Renal cortex interstitium (tissue), 11 donors: ENCODE results near the gene SLC9A5. TPM values are rescaled to one million over a fixed set of nuclear protein-coding genes. Genes with fewer than 3 reads are reported as not detected.

Source experiments
- DNase-seq, 11 donors: peaks; one replicate each; pipeline ENCODE4 v3.0.0-alpha.2; 2013; ENCODE audit warnings: low read depth in 9 of 11, low spot score in 4 of 11; ENCODE audit errors: extremely low read depth in 1 of 11
- polyA plus RNA-seq, 3 donors: library from polyadenylated mRNA; unstranded; fragments of 120-200 nt; gene quantifications; one replicate each; pipeline ENCODE4 v1.2.1, GENCODE V29; 2013; ENCODE audit not compliant: insufficient read length in 3 of 3

SLC9A5 gene
- polyA plus RNA-seq, 3 donors, result 3.4 to 5.5 (median 3.9) TPM

- DNase-seq, result no peak
These were observed 39.2 kb downstream of the SLC9A5 start for GRCh38 chr16:67287960-67288359.

GRCh38 chr16:67291461-67291860 lies 42.7 kb downstream of the SLC9A5 start:
- DNase-seq, result no peak

- DNase-seq, result no peak
These were observed 45.5 kb downstream of the SLC9A5 start for GRCh38 chr16:67294171-67294757.

GRCh38 chr16:67294938-67295361 lies 46.2 kb downstream of the SLC9A5 start:
- no peak for DNase-seq

- no peak for DNase-seq
These were observed 47.6 kb downstream of the SLC9A5 start for GRCh38 chr16:67296420-67296819.

GRCh38 chr16:67298277-67298676 lies 49.5 kb downstream of the SLC9A5 start:
- DNase-seq, result no peak

- no peak for DNase-seq
These were observed 50.5 kb downstream of the SLC9A5 start for GRCh38 chr16:67299269-67299668.

GRCh38 chr16:67301080-67301782 lies 52.5 kb downstream of the SLC9A5 start:
- no peak for DNase-seq

- DNase-seq, result no peak
These were observed 53.3 kb downstream of the SLC9A5 start for GRCh38 chr16:67302076-67302475.

- no peak for DNase-seq
These were observed 54.2 kb downstream of the SLC9A5 start for GRCh38 chr16:67302970-67303369.

- no peak for DNase-seq
These were observed 55.2 kb downstream of the SLC9A5 start for GRCh38 chr16:67304020-67304419.

- DNase-seq, result no peak
These were observed 56.7 kb downstream of the SLC9A5 start for GRCh38 chr16:67305216-67306071.

- no peak for DNase-seq
These were observed 61.8 kb downstream of the SLC9A5 start for GRCh38 chr16:67310561-67310960.

GRCh38 chr16:67311607-67312488 lies 63.1 kb downstream of the SLC9A5 start:
- DNase-seq, result peak in 5 of 11 donors; percentile 12 to 53 (median 29)

- no peak for DNase-seq
These were observed 63.9 kb downstream of the SLC9A5 start for GRCh38 chr16:67312719-67313118.

GRCh38 chr16:67317853-67318252 lies 69.1 kb downstream of the SLC9A5 start:
- DNase-seq, result no peak
